MCF 10A (cell line): Measurements from ENCODE around the gene C1orf50. TPM values are rescaled to one million over a fixed set of nuclear protein-coding genes. Genes with fewer than 3 reads are reported as not detected.
A peak's percentile ranks its signal among the peaks of the same experiment; 100 is the strongest.

ENCODE experiments used
- BruUV-seq: library from RNA; stranded (reverse); fragments of 400-500 nt; replicated peaks from 2 replicates; lab custom pipeline; 2021; lab: Mats Ljungman, UMichigan
- CTCF ChIA-PET: fragments of 300-600 bp; sonication (Branson Sonifier 250); formaldehyde crosslinking; extraction: SDS; loops from one replicate; lab custom pipeline; 2021; ENCODE audit warnings: antibody characterized with exemption, inconsistent platforms; lab: Yijun Ruan, JAX
- POLR2A ChIA-PET: fragments of 300-600, 350-650 bp; sonication (Branson Sonifier 250); formaldehyde crosslinking; extraction: SDS; loops from one replicate; lab custom pipeline; 2020; ENCODE audit warnings: antibody characterized with exemption, inconsistent platforms; lab: Yijun Ruan, JAX
- DNase-seq: peaks from one replicate; pipeline ENCODE4 v3.0.0-alpha.2; 2018; ENCODE audit not compliant: unreplicated experiment
- H3K27ac Mint-ChIP-seq: one replicate; pipeline ENCODE4 v1.8.0; 2022; ENCODE audit warnings: mild to moderate bottlenecking, low read depth, mixed read lengths; ENCODE audit not compliant: unreplicated experiment
- H3K27me3 Mint-ChIP-seq: one replicate; pipeline ENCODE4 v1.8.0; 2022; ENCODE audit warnings: mixed read lengths; ENCODE audit not compliant: insufficient read depth, unreplicated experiment
- H3K36me3 Mint-ChIP-seq: one replicate; pipeline ENCODE4 v1.8.0; 2022; ENCODE audit warnings: mild to moderate bottlenecking, moderate library complexity, mixed read lengths; ENCODE audit not compliant: insufficient read depth, unreplicated experiment
- H3K4me1 Mint-ChIP-seq: one replicate; pipeline ENCODE4 v1.8.0; 2022; ENCODE audit warnings: mixed read lengths; ENCODE audit not compliant: insufficient read depth, unreplicated experiment
- H3K4me3 Mint-ChIP-seq: one replicate; pipeline ENCODE4 v1.8.0; 2022; ENCODE audit warnings: mild to moderate bottlenecking, moderate library complexity, mixed read lengths; ENCODE audit not compliant: unreplicated experiment
- H3K9me3 Mint-ChIP-seq: one replicate; pipeline ENCODE4 v1.8.0; 2022; ENCODE audit warnings: mixed read lengths; ENCODE audit not compliant: unreplicated experiment
- intact Hi-C: fragments of 100-400 bp; cut with micrococcal nuclease; formaldehyde crosslinking; loops from 2 replicates; pipeline ENCODE4 v1.14.1; 2022
- total RNA-seq: library from RNA; stranded (reverse); gene quantifications from 2 replicates; pipeline ENCODE4 v1.2.3, GENCODE V29; 2022
- TF ChIP-seq, protein P1 (sequence below): fragments of 200-600 bp; IDR thresholded peaks from one replicate; pipeline ENCODE4 v1.8.0; 2022; ENCODE audit warnings: antibody characterized with exemption, mild to moderate bottlenecking; ENCODE audit not compliant: unreplicated experiment

The C1orf50 gene
- total RNA-seq, 1 experiment from 2014 or later = 11.7 TPM

DNA sequence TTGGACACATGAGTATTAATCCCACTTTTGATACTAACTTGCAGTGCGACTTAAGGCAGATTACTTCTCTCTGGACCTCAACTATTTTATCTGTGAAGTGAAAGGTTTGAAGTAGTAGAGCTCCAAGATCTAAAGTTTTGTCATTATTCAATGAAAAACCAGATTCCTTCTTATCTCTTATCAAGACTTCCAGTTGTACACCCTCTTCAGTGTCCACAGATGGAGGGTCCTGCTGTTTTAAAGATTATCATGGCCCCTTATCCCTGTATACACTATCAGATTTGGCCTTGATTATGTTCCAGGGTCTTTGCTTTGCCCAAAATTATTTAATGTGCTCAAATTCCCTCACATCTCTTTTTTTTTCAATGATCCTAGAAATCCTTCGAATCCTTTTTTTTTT, 1.1 kb downstream of the C1orf50 start:
- CTCF ChIA-PET = interaction anchor here (0.7 to 1.5 kb wide), 5 partner anchors 10 to 430 kb away, joined by 3 to 5 read pairs (median 3); partner anchors contain the start of gene ERMAP
- no peaks in the 10 kb centered on the region for H3K27me3 Mint-ChIP-seq
- H3K4me3 Mint-ChIP-seq = no peak overlapping the region
- no peak for DNase-seq
- peaks cover 6% of the 10 kb centered on the region for H3K4me1 Mint-ChIP-seq
- peaks cover 7% of the 10 kb centered on the region for H3K36me3 Mint-ChIP-seq
- TF ChIP-seq, protein P1, sequence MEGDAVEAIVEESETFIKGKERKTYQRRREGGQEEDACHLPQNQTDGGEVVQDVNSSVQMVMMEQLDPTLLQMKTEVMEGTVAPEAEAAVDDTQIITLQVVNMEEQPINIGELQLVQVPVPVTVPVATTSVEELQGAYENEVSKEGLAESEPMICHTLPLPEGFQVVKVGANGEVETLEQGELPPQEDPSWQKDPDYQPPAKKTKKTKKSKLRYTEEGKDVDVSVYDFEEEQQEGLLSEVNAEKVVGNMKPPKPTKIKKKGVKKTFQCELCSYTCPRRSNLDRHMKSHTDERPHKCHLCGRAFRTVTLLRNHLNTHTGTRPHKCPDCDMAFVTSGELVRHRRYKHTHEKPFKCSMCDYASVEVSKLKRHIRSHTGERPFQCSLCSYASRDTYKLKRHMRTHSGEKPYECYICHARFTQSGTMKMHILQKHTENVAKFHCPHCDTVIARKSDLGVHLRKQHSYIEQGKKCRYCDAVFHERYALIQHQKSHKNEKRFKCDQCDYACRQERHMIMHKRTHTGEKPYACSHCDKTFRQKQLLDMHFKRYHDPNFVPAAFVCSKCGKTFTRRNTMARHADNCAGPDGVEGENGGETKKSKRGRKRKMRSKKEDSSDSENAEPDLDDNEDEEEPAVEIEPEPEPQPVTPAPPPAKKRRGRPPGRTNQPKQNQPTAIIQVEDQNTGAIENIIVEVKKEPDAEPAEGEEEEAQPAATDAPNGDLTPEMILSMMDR = no peak
- POLR2A ChIA-PET = interaction anchor here (0.6 to 4.2 kb wide), 15 partner anchors 10 to 620 kb away, joined by 3 to 104 read pairs (median 4); partner anchors contain the start of genes ERMAP, PPIH, SVBP and YBX1
- H3K9me3 Mint-ChIP-seq = no peaks in the 10 kb centered on the region
- BruUV-seq = TSS peak; percentile 49
- intact Hi-C loops = no loop called here
- no peak overlapping the region for H3K27ac Mint-ChIP-seq

DNA sequence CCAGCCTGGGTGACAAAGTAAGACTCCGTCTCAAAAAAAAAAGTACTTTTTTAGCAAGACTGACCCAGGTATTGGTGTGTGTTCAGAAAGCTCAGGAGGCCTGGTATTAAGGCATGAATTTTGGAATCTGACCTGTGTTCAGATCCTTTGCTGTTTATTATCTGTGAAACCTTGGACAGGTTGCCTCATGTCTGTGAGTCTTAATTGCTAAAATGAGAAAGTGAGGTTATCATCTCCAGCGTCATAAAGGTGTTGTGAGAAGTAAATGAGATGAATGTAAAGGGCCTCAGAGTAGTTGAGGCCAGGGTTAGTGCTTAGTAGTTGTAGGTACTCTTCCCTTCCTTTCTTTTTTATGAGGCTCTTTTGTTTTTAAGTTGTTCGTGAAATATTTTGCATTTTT, 2.8 kb downstream of the C1orf50 start:
- H3K9me3 Mint-ChIP-seq = no peaks in the 10 kb centered on the region
- ChIA-PET POLR2A (interaction anchor here (0.7 to 1.0 kb wide), 2 partner anchors 14 to 75 kb away, joined by 3 to 4 read pairs; no protein-coding TSS in a partner anchor), CTCF (interaction anchor here (1.4 kb wide), 1 partner anchor 12 kb away, joined by 4 read pairs; no protein-coding TSS in a partner anchor)
- H3K4me3 Mint-ChIP-seq = no peak overlapping the region
- TF ChIP-seq, protein P1 = no peak
- H3K27ac Mint-ChIP-seq = no peak overlapping the region
- BruUV-seq = no TSS peak
- peaks cover 6% of the 10 kb centered on the region for H3K4me1 Mint-ChIP-seq
- no peaks in the 10 kb centered on the region for H3K27me3 Mint-ChIP-seq
- peaks cover 14% of the 10 kb centered on the region for H3K36me3 Mint-ChIP-seq
- intact Hi-C loops = no loop called here
- DNase-seq = no peak

DNA sequence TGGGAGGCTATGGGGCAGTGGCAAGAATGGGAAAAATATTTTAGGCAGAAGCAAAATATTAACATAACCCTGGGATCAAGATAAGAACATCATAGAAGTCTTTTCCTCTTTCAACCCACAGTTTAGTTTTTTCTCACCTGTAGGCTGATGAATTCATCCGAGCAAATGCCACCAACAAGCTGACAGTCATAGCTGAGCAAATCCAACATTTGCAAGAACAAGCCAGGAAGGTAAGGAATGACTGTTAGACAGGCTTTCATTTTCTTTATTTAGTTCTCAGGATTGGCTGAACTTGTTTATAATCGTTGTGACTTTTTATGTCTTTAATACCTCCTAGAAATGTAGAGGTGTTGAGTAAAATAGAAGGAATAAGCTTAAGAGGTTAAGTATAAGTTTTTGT, 6.4 kb downstream of the C1orf50 start:
- TF ChIP-seq, protein P1 = no peak
- CTCF ChIA-PET = interaction anchor here (0.6 kb wide), 1 partner anchor 104 kb away, joined by 3 read pairs; no protein-coding TSS in a partner anchor
- intact Hi-C loops = no loop called here
- BruUV-seq = no TSS peak
- H3K4me1 Mint-ChIP-seq = peaks cover 6% of the 10 kb centered on the region
- peaks cover 40% of the 10 kb centered on the region for H3K36me3 Mint-ChIP-seq
- H3K9me3 Mint-ChIP-seq = no peaks in the 10 kb centered on the region
- peak overlapping the region; percentile 24 for H3K27ac Mint-ChIP-seq
- no peak overlapping the region for H3K4me3 Mint-ChIP-seq
- POLR2A ChIA-PET = interaction anchor here (2.2 kb wide), 1 partner anchor 11 kb away, joined by 9 read pairs; the partner anchor contains the start of gene TMEM269
- H3K27me3 Mint-ChIP-seq = no peaks in the 10 kb centered on the region
- no peak for DNase-seq

DNA sequence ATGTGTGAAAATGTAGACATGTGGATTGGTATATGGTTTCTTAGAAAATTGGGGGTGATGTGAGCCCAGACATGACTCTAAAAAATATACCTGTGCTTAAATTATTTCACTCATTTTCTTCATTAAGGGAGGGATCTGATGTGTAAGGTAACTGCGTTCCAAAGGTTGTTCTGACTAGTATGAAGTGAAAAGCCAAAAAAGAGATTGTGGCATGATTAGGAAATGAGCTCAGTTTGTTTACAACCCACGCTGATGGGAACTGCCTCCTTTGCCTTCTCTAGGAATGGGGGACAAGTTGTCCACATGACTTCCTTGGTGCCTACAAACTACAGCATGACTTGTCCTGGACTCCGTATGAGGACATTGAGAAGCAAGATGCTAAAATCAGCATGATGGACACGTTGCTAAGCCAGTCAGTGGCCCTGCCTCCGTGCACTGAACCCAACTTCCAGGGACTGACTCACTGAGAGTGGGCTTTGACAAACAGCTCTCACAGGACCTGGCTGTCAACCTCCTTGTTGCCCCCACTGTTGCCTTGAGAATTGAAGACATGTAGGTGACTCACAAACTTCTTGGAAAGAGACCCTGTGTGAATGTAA, 8.0 kb downstream of the C1orf50 start:
- Mint-ChIP-seq H3K27ac (no peak overlapping the region), H3K9me3 (no peaks in the 10 kb centered on the region), H3K27me3 (no peaks in the 10 kb centered on the region), H3K4me1 (peaks cover 6% of the 10 kb centered on the region), H3K36me3 (peaks cover 56% of the 10 kb centered on the region), H3K4me3 (no peak overlapping the region)
- ChIA-PET CTCF (interaction anchor here (0.9 kb wide), 1 partner anchor 299 kb away, joined by 3 read pairs; no protein-coding TSS in a partner anchor), POLR2A (interaction anchor here (2.2 to 5.7 kb wide), 2 partner anchors 8 to 9 kb away, joined by 9 to 32 read pairs; partner anchors contain the start of genes C1orf50, P3H1 and TMEM269)
- TF ChIP-seq, protein P1 = no peak
- intact Hi-C loops = no loop called here
- no peak for DNase-seq
- BruUV-seq = no TSS peak
